Mucosa of gallbladder (tissue), 1 donor: ENCODE measurements around the gene GPR108. TPM values are rescaled to one million over a fixed set of nuclear protein-coding genes. Genes with fewer than 3 reads are reported as not detected.

Experiments used
- total RNA-seq: library from RNA; stranded (reverse); gene quantifications from one replicate; pipeline ENCODE4 v1.2.1, GENCODE V29; 2021
- donor health status: DM: no; HTN: no; CAD: no.

GPR108 gene
- total RNA-seq, 1 donor from 2014 or later: 137 TPM

Other genes with a start within 250 kb of the GPR108 start
- gene TUBB4A, start 235.3 kb downstream of the GPR108 start, total RNA-seq: 1.8 TPM
- 1.2 TPM for gene TNFSF9, start 206.6 kb downstream of the GPR108 start, total RNA-seq
- gene CD70, start 146.4 kb downstream of the GPR108 start, total RNA-seq: not detected
- 1.8 TPM for gene TNFSF14, start 67.4 kb downstream of the GPR108 start, total RNA-seq
- gene C3, start 16.9 kb downstream of the GPR108 start, total RNA-seq: 486 TPM
- gene TRIP10, start 2.1 kb upstream of the GPR108 start, total RNA-seq: 68.9 TPM
- gene SH2D3A, start 29.9 kb upstream of the GPR108 start, total RNA-seq: 28.2 TPM
- 12.7 TPM for gene VAV1, start 35.1 kb upstream of the GPR108 start, total RNA-seq
- gene ADGRE1, start 150.0 kb upstream of the GPR108 start, total RNA-seq: 0.46 TPM